ENCODE results near the gene COCH.
"Not testable (repeated sequence)": the region's sequence is repeated elsewhere in the genome, so short reads cannot be mapped to it uniquely, and the experiment has no call there.

COCH gene

DNA sequence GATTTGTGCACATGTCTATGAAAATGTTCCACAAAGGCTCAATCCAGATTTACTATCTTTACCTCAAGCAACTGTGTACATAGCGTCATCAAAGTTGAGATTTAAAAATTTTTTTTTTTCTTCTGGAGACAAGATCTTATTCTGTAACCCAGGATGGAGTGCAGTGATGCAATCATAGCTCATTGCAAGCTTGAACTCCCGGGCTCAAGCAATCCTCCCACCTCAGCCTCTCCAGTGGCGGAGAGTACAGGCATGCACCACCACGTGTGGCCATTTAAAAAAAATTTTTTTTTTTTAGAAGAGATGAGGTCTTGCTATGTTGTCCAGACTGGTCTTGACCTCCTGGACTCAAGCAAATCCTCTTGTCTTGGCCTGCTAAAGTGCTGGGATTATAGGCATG, 2.3 kb downstream of the COCH start:
- no peak for DNase-seq

DNA sequence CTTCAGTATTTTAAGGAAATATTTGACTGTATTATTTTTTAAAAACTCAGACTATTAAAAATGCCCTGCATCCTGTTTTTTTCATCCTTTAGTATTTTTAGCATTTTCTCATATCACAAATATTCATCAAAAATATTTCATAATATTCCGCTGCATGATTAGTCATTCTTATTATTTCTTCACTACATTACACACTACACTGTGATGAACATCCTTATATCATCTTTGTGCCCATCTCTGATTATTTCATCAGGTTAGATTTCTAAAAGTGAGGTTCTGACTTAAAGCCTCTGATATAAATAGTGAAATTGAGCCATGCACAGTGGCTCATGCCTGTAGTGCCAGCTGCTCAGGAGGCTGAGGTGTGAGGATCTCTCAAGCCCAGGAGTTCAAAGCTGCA, 8.1 kb downstream of the COCH start:
- DNase-seq = no peak

DNA sequence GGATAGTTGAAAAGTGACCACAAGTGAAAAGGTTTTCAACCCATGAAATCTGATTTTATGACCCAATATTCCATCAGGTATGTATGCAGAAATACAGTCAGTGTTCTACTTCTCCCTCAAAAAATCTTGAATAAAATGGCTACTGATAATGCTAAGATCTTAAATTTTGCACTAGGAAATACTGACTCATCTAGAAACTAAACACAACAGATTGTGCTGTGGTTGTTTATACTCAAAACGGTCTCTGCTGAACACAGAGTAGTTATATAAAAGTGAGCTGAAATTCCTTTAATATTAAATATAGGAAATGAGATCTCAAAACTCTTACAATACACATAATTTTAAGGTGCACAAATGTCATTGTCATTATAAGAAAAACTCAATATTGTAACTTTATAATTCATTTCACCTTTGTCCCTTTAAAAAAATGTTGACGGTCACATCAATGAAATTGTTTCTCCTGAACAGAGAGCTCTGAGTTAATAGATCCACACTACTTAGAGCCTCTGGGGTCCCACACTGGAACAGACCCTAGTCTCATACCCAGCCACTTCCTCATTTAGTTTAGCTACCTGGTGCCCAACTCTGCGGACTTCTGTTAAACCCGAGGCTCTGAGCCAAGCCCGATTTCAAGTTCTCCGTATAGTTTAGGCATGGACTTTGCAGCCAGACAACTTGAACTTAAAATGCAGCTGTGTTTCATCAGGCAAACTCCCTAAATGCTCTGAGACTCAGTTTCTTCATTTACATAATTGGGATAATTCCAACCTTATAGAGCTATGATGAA, 9.3 kb downstream of the COCH start:
- no peak for DNase-seq

DNA sequence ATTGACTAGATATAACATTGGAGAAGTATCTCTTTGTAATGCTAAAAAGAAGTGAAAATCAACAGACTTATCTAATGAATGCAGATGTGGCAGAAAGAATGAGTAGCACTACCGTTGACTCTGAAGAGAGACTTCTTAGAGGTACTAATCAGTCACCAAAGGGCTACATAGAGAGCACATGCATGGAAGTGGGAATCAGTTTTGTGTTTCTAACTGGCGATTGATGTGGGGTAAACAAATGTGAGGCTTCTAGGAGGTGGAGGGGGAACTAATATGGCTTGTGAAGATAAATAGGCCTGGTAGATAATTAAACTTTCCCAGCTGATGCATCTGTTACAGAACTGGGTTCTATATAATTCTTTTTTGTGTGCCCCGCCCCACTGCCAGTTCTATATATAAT, 10.5 kb downstream of the COCH start:
- DNase-seq = no peak

DNA sequence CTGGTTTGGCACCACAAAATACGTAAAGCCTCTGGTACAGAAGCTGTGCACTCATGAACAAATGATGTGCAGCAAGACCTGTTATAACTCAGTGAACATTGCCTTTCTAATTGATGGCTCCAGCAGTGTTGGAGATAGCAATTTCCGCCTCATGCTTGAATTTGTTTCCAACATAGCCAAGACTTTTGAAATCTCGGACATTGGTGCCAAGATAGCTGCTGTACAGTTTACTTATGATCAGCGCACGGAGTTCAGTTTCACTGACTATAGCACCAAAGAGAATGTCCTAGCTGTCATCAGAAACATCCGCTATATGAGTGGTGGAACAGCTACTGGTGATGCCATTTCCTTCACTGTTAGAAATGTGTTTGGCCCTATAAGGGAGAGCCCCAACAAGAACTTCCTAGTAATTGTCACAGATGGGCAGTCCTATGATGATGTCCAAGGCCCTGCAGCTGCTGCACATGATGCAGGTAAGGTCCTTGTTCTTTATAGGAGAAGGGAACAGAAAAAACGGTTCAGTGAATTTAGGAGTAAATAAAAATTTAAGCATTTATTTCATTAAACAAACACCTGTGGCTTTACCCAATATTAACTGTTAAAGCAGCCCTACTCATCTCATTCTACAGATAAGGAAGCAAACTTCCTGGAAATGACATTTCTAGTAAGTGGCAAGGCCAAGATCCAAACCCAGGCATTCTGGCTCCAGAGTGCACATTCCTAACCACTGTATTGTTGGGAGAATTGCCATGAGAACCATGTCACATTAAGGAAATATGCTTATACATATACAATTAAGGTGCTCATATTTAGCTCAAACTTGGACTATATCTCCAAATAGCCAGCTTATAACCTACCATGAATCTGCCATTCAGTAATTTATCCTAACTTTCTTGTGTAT, 11.7 kb downstream of the COCH start:
- DNase-seq = no peak

DNA sequence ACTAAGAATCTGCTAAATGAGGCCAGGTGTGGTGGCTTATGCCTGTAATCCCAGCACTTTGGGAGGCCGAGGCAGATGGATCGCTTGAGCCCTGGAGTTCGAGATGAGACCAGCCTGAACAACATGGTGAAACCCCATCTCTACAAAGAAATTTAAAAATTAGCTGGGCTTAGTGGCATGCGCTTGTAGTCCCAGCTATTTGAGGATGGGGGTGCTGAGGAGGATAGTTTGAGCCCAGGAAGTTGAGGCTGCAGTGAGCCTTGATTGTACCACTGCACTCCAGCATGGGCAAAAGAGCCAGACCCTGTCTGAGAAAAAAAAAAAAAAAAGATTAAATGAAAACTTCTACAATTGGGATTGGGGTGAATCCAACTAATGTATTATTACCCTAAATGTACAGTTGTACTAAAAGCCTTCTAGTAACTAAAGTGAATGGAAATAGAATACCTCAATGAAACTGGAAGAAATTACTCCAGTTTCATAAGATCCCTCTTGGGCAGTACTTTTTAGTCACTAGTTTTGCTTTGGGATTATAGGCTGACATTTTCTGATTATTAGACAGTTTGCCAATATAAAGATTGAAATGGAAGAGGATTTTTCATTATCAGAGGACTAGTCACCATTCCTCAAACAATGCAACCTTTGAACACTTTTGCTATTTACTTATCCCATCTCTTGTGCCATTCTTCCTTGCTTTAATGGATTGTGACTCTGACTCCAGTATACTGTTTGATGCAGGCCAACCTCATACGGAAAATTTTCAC, 14.3 kb downstream of the COCH start:
- DNase-seq = no peak

DNA sequence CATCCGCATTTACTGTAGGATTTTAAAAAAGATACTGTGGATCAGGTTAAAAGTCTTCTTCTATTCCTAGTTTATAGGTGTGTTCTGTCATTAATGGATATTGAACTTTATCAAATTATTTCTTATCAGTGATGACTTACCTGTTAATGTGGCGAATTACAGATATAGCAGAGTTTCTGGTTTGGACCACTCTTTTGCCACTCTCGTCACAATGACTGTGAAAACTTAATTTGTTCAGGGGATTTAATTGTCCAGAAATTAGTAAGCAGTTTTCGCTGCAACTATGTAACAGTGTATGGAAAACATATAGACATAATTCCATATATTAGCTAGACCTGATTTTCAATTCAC, 14.9 kb downstream of the COCH start:
- no peak for DNase-seq

DNA sequence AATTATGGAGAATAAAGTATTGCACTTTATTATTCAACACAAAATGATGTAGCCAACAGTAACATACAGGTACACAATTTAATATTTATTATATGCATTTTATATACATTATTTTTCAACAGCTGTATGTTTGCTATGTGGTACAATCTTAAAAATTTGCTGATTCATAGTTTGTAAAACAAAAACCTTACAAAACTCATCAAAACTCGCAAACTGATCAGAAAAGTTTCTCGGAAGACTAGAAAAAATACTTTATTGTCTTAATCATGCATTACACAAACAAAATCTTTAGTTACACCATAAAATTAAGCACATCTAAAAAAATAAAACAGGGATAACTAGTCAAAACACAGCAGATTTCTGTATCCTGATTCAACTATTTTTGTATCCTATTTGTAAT, 19.5 kb downstream of the COCH start:
- no peak for DNase-seq

DNA sequence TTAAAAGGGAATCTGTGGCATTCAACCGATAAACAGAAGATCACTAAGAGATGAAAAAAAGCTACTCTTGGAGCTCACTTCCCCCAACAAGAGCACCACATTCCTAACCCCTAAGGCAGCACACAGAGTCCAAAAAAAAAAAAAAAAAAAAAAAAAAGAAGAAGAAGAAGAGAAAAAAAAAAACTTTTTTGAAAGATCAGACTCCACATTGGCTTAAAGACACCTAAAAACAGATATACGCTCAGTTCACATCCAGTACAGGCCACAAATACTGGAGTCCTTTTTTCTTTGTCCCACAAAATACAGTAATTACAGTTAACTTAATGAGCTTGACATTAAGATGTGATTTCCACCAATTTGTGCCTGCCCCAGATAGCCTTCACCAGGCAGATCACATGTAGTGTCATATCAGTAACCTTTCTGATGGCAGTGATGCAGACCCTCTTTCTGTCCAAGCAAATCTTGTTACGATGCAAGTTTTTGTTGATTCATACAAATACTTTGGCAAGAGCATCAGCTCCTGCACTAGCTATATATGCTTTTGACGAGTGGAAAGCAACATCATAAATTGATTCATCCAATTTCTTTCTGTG, 20.7 kb downstream of the COCH start:
- DNase-seq = no peak

DNA sequence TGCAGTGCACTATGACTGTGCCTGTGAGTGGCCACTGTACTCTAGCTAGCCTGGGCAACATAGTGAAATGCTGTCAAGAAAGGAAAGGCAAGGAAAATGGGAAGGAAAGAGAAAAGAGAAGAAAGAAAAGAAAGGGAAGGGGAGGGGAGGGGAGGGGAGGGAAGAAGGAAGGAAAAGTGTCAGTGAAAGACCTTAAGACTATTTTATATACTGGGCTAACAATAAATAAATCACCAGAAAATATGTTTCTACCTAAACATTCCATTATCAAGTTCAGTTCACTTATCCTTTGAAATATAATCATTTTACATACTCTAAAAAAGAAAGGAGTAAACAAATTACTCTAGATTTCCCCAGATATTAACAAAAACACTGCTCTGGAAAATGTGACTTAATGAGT, 22.1 kb downstream of the COCH start:
- no peak for DNase-seq

DNA sequence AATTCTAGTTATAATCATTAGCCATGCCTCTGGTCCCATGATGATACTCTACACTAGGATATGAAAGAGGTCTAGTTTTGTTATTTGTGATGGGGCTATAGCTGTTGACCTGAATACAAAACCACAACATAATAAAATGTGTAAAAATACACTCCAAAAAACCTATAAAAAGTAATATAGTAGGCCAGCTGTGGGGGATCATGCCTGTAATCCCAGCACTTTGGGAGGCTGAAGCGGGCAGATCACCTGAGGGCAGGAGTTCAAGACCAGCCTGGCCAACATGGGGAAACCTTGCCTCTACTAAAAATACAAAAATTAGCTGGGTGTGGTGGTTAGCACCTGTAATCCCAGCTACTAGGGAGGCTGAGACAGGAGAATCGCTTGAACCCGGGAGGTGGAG, 22.8 kb downstream of the COCH start:
- not testable (repeated sequence) for DNase-seq

DNA sequence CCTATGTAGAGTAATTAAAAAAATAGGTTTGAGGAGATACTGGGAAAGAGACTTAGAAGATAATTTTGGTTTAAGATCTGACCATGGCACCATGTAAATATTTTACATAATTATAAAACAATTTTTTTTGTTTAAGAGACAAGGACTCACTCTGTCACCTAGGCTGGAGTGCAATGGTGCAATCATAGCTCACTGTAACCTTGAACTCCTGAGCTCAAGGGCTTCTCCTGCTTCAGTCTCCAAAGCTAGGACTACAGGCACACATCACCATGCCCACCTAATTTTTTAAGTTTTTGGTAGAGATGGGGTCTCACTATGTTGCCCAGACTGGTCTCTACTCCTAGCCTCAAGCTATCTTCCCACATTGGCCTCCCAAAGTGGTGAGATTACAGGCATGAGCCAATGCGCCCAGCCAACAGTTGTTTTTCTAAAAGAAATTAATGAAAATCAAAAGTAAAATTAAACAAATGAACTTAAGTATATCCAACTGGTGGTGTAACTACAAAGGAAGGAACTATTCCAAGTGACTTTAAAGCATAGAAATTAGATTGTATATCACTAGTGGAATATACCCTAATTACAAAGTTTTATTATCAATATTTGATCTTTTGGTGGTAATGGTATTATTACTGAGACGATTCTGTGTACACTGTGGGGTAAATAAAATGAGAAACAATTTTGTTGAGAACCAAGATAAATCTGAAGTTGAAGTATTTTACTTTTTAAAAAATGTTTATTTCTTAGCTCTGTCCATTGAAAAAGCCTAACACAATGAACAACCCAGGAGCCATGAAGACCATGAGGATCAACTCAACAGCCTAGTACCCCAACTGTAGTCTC, 29.1 kb downstream of the COCH start:
- no peak for DNase-seq

DNA sequence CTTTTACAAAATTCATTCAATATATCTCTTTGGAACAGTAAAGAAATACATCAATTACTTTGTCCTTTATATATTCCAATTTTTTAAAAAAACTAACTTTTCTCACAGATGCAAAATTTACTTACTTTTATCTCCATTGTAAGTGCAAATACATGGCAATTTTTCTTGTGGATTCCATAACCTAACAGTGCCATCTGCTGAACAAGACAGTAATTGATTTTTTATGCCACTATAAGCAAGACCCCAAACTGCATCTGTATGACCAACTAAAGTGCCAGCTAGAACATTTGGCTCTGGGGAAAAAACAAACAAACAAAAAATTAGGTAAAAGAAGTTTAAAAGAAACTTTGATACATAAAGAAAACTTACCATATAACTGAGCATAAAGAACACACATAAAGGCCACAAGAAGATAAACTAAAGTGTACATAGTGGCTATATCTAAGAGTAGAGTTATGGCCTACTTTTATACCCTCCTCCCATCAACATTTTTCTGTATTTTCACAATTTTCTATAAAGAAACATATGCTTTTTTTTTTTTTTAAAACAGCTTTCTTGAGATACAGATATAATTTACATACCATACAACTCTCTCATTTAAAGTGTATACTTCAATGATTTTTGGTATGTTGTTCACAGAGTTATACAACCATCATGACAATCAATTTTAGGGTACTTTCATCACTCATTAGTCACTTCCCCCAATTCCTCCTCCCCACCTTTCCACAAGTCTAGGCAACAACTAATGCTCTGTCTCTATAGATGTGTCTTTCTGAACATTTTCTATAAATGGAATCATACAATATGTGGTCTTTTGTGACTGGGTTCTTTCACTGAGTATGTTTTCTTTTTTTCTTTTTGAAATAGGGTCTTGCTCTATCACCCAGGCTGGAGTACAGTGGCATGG, 32.6 kb downstream of the COCH start:
- peak; percentile 9 for DNase-seq

DNA sequence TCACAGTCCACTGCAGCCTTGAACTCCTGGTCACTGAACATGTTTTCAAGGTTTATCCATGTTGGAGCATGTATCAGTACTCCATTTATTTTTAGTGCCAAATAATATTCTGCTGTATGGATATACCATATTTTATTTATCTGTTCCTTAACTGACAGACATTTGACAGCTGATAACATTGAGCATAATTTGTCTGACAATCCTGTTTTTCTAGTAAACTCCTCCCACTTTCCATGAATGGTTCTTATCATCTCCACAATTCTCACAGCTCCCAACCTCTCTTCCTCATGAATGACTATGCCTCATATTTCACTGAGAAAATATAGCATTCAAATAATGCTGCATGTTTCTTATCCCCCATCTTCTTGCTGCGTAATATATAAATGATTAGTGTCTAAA, 33.3 kb downstream of the COCH start:
- no peak for DNase-seq

DNA sequence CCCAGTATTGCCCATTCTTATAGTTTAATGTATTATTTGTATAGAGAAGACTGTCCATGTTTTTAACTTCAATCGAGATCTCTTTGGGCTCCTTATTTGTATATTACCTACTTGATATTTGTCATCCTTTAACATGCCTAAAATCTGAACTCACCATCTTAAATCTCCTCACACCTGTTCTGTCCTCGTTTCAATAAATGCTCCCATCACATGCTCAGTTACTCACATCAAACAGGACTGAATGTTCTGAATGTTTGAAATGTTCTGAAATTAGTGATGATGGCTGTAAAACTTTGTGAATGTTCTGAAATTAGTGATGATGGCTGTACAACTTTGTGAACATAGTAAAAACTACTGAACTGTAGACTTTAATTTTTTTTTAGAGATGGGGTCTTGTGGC, 34.5 kb downstream of the COCH start:
- no peak for DNase-seq

DNA sequence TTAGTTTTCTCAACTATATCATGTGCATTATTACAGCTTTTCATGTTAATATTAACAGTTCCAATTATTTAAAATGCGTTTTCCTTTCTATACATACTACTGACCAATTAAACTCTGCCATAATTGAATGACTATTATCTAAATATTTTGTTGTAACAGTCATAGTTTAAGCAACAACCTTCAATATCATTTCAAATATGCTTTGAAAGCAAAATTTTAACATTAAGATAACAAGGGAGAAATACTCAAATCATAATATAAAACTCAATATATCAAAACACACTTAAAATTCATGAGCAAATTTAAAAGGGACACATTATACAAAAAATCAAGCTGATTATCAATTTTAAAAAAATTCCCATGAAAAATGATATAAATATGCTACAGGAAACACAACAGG, 40.5 kb downstream of the COCH start:
- no peak for DNase-seq

DNA sequence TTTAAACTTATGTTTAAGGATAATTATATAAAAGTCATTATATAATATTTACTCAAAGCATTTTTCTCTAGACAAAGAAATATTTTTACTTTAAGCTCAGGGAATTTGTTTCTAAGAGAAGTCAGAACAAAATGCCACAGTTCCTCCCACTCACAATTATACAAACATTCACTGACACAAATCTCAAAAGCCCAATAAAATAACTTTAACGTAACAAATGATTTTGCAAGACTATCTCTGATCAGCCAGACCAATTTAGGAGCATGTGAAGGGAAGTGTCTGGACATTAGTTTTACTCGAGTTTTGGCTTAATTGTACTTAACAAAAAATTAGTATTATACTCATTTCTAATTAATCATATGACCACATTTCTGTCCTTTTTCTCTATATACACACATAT, 41.2 kb downstream of the COCH start:
- no peak for DNase-seq

DNA sequence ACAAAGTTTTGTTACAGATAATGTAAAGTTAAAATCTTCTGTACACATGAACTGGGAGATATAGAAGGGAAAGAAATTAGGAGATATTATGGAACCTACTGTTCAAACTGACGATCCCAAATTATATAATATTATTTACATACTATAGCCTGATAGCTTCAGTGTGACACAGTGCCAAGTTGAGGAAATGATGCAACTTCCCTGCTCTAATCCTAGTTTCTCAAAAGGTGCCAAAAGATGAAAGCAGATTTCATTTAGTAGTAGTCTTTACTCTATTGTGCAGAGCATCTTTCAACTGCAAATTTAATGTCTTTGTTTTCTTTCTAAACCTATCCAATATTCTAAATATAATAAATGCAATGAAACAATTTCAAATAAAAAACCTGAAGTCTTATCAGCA, 46.9 kb downstream of the COCH start:
- DNase-seq = no peak

DNA sequence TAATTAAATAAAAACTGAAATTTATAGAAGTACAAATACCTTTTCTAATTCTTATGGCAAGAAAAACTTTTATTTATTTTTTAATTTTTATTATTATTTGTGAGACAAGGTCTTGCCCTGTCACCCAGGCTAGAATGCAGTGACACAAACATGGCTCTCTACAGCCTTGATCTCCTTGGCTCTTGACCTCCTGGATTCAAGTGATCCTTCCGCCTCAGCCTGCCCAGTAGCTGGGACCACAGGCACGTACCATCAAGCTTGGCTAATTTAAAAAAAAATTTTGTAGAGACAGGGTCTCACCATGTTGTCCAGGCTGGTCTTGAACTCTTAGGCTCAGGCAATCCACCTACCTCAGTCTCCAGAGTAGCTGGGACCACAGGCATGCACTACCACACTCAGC, 47.4 kb downstream of the COCH start:
- DNase-seq = no peak

DNA sequence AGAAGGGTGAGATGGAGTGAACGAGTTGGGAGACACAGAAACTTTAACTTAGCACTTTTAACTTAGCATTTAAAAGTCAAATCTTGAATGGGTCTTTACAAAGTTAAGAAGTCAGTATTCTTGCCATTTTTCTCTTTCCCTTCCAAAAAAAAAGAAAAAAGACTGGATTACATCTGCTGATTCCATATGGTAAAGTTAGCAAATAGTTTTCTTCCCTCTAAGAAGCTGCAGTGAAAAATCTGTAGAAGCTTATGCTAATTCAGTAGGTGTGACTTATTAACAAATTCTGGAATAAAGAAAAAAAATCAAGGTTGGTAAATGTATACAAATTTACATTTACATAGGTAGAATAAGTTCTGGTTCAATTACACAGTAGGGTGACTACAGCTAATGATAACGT, 50.9 kb downstream of the COCH start:
- DNase-seq = no peak

DNA sequence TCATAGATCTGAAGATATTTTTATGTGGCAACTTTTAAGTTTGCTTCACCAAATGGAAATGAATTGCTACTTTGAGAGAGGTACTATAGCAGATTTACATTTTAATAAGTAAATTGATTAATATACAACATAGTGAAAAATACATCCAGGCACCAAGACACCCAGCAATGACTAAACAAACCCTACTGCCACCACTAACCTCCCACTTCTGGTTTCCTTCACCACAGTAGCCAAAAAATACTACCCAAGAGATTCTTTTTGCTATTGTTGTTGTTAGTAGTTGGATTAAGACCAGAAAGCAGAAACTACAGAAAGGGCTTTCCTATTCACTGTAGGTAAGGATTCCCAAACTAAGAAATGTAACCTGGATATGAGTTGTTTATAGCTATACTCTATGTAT, 54.1 kb downstream of the COCH start:
- no peak for DNase-seq

Measured in CD4-positive, alpha-beta T cell treated with Interleukin-10 for 1 hour (primary cell).